ENCODE measurements around the gene ZFPL1. TPM values are rescaled to one million over a fixed set of nuclear protein-coding genes. Genes with fewer than 3 reads are reported as not detected.

The ZFPL1 gene
- total RNA-seq, 4 donors from 2014 or later, result 34.1 to 58.5 (median 41.9) TPM

DNA sequence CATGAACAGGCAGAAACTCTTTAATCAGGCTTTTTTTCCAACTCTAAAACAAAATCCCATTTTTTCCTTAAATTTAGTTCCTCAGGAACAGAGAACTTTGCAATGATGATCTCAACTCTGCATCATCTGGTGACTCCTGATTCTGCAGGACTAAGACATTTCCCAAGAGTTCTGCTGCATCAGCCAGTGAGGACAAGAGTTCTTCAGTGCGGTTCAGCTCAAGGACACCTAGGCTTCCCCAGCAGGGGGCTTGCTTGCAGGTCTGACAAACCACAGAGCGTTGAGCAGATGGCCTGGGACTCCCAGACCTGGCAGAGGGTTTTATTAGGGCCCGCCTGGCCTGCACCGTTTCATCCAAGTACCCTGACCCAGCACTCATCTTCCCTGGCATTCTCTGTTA is 6.6 kb upstream of the ZFPL1 start:
- WGBS, result 81% methylated on average over 4 of the region's 4 CpGs
- Histone ChIP-seq H3K4me3 (no peak overlapping the region), H3K4me1 (no peaks in the 10 kb centered on the region), H3K36me3 (no peaks in the 10 kb centered on the region), H3K27ac (no peak overlapping the region), H3K27me3 (no peaks in the 10 kb centered on the region), H3K9me3 (no peaks in the 10 kb centered on the region)
- DNase-seq (ENCODE audit: low spot score in 2 of 2), result no peak
- no peak for TF ChIP-seq POLR2AphosphoS5 (IDR thresholded peaks at IDR 0.05)

DNA sequence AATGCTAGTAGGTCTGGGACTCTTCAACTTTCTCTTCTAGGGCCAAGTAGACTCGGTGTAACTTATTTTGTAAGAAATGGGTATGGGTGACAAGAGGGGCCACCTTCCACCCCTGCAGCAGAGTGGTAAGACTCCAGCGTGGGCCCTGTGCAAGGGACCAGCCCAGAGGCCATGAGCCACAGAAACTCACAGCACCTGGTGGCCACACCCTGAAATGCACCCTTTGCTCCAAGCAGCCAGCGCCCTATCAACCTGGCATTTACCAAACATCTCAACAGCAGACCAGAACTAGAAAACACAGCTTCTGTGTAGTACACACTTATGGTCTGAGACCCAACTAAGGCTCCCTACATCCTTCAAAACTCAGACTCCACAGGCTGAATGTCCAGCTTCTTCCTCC is 5.9 kb upstream of the ZFPL1 start:
- Histone ChIP-seq H3K27ac (no peak overlapping the region), H3K4me3 (no peak overlapping the region), H3K4me1 (peaks cover under 1% of the 10 kb centered on the region), H3K9me3 (no peaks in the 10 kb centered on the region), H3K36me3 (no peaks in the 10 kb centered on the region), H3K27me3 (no peaks in the 10 kb centered on the region)
- 50% methylated on average over 3 of the region's 3 CpGs for WGBS
- TF ChIP-seq, protein P1, sequence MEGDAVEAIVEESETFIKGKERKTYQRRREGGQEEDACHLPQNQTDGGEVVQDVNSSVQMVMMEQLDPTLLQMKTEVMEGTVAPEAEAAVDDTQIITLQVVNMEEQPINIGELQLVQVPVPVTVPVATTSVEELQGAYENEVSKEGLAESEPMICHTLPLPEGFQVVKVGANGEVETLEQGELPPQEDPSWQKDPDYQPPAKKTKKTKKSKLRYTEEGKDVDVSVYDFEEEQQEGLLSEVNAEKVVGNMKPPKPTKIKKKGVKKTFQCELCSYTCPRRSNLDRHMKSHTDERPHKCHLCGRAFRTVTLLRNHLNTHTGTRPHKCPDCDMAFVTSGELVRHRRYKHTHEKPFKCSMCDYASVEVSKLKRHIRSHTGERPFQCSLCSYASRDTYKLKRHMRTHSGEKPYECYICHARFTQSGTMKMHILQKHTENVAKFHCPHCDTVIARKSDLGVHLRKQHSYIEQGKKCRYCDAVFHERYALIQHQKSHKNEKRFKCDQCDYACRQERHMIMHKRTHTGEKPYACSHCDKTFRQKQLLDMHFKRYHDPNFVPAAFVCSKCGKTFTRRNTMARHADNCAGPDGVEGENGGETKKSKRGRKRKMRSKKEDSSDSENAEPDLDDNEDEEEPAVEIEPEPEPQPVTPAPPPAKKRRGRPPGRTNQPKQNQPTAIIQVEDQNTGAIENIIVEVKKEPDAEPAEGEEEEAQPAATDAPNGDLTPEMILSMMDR (IDR thresholded peaks at IDR 0.05), result peak; percentile 38 to 72
- no peak for TF ChIP-seq POLR2AphosphoS5 (IDR thresholded peaks at IDR 0.05)
- no peak for TF ChIP-seq EP300 (IDR thresholded peaks at IDR 0.05)
- DNase-seq (ENCODE audit: low spot score in 2 of 2), result no peak

DNA sequence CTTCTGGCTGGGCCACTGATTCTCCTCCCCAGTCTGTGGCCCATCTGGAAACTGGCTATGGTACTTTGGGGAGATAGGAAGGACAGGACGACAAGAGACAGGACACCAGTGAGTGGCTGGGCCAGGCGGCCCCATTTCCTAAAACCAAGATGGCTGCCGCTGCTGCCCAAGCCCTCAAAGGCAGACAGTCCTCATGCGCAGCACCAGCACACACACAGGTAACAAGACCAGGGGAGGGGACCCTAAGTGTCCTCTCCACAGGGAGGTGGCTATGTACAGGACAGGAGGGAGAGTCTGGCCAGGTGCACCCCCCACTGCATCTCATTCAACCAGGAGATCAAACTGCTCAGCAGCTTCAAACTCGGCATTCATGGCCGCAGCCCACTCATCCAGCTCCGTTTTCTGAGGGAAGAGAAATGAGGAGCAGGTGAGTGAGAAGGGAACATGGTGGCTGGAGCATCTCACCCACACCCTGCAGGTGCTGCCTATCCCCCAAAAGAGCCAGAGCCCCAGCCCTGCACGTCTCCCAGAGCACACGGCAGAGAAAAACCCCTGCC is 5.2 kb upstream of the ZFPL1 start:
- H3K4me1 ChIP-seq, result peaks cover 5% of the 10 kb centered on the region
- WGBS, result 88% methylated on average over 9 of the region's 9 CpGs
- no peaks in the 10 kb centered on the region for H3K36me3 ChIP-seq
- TF ChIP-seq POLR2AphosphoS5 (IDR thresholded peaks at IDR 0.05) (no peak), EP300 (IDR thresholded peaks at IDR 0.05) (no peak), POLR2A (IDR thresholded peaks at IDR 0.05) (no peak)
- TF ChIP-seq, protein P1 (IDR thresholded peaks at IDR 0.05), result no peak
- no peak overlapping the region for H3K4me3 ChIP-seq
- no peak overlapping the region for H3K27ac ChIP-seq
- no peaks in the 10 kb centered on the region for H3K27me3 ChIP-seq
- no peak for DNase-seq (ENCODE audit: low spot score in 2 of 2)
- H3K9me3 ChIP-seq, result no peaks in the 10 kb centered on the region

DNA sequence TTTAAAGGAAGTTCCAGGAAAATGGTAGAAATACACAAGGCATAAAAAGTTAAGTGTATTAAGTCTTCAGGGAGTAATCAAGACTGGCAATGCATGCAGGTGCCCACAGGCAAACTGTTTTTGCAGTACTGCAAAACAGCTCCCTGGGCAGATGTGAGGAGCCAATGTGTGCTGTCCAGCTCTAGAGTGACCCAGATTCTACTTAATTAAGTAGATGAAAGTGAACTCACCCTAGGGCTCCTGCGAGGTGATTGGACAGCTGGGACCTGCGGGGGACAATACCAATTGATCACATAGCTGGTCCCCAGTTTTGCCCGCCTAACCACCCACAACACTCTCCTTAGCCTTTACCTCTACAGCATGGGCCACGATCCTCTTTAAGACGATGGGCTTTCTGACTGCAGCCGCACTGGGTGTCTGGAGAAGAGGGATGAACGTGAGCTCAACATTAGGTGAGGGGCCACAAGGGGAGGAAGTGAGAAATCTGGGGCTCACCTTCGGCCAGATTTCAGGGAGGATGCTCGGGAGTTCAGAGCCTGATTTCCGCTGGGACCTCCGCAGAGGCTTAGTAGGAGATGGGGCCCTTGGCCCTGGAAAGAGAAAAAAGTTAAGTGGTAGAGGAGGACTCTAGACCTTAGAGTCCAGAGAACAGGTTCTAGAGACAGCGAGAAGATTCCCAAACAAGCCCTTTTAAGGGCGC is 738 bp upstream of the ZFPL1 start:
- no peak for DNase-seq (ENCODE audit: low spot score in 2 of 2)
- Histone ChIP-seq H3K27me3 (no peaks in the 10 kb centered on the region), H3K27ac (no peak overlapping the region), H3K9me3 (no peaks in the 10 kb centered on the region), H3K36me3 (peaks cover 23% of the 10 kb centered on the region), H3K4me1 (peaks cover 16% of the 10 kb centered on the region), H3K4me3 (peak overlapping the region; percentile 64)
- TF ChIP-seq POLR2AphosphoS5 (IDR thresholded peaks at IDR 0.05) (no peak), POLR2A (IDR thresholded peaks at IDR 0.05) (no peak)
- WGBS, result 3% methylated on average over 10 of the region's 13 CpGs

DNA sequence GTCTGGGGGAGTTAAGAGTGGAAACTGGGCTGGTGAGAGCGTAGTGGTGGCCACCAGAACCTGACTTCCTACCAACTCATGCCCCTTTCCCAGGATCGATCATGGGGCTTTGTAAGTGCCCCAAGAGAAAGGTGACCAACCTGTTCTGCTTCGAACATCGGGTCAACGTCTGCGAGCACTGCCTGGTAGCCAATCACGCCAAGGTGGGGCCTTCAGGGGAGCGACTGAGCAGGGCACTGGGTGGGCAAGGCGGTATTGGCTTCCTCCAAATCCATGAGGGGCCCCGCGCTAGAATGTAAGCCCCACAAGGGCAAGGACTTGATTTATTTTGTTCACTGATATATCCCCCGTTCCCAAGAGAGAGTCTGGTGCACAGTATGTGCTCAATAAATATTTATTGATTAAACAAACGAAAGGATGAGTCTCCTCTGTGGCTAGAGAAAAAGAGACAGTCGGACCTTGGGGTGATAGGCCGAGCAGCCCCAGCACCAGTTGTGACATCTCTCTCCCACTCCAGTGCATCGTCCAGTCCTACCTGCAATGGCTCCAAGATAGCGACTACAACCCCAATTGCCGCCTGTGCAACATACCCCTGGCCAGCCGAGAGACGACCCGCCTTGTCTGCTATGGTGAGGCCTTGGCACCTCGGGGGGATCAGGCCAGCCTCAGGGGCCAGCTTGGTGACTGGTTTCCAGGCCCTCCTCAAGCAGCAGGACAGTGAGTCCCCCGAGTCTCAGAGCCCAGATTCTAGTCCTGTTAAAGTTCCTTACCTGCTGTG is 765 bp downstream of the ZFPL1 start:
- Histone ChIP-seq H3K27me3 (no peaks in the 10 kb centered on the region), H3K4me1 (peaks cover 16% of the 10 kb centered on the region), H3K27ac (peak overlapping the region; percentile 92), H3K36me3 (peaks cover 36% of the 10 kb centered on the region), H3K4me3 (peak overlapping the region; percentile 64), H3K9me3 (no peaks in the 10 kb centered on the region)
- WGBS, result 45% methylated on average over 16 of the region's 23 CpGs
- no peak for TF ChIP-seq EP300 (IDR thresholded peaks at IDR 0.05)
- no peak for TF ChIP-seq POLR2A (IDR thresholded peaks at IDR 0.05)
- TF ChIP-seq POLR2AphosphoS5 (IDR thresholded peaks at IDR 0.05), result no peak
- TF ChIP-seq, protein P1 (IDR thresholded peaks at IDR 0.05), result no peak
- DNase-seq (ENCODE audit: low spot score in 2 of 2), result peak in 1 of 2 donors; percentile 68

DNA sequence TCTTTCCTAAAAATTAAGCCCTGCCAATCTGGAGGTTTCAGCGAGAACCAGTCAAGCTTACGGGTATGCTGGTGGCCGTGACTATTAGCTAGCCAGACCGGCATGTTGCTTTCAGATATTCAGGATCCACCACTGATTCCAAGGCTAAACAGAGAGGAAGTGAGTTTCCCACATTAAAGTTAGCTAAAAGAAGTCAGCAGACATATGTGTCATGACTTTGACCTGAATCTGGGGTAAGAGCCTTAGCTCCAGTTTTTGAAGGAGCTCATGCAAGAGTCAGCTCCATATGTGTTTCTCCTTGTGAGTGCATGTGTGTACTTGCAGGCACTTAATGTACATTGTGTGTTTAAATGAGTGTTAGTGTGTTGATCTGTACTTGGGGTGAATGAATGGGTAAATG is 1.4 kb downstream of the ZFPL1 start:
- peaks cover 16% of the 10 kb centered on the region for H3K4me1 ChIP-seq
- H3K27ac ChIP-seq, result no peak overlapping the region
- H3K9me3 ChIP-seq, result no peaks in the 10 kb centered on the region
- WGBS, result 88% methylated on average over 4 of the region's 4 CpGs
- H3K4me3 ChIP-seq, result no peak overlapping the region
- H3K27me3 ChIP-seq, result no peaks in the 10 kb centered on the region
- TF ChIP-seq POLR2AphosphoS5 (IDR thresholded peaks at IDR 0.05) (no peak), EP300 (IDR thresholded peaks at IDR 0.05) (no peak), POLR2A (IDR thresholded peaks at IDR 0.05) (no peak)
- TF ChIP-seq, protein P1 (IDR thresholded peaks at IDR 0.05), result no peak
- H3K36me3 ChIP-seq, result peaks cover 36% of the 10 kb centered on the region
- DNase-seq (ENCODE audit: low spot score in 2 of 2), result no peak
